OCI-LY3 (cell line): Measurements from ENCODE around the gene PDLIM1.

Experiments used
- H2AFZ ChIP-seq: fragments of 200-600, 300-600 bp; shearing (Covaris generic); 2 replicates; pipeline ENCODE4 v1.6.0; 2014; ENCODE audit warnings: antibody characterized with exemption, low read depth, low read length
- H3K27ac ChIP-seq: fragments of 200-600, 300-600 bp; sonication (generic); 2 replicates; pipeline ENCODE4 v1.5.1; 2014; ENCODE audit warnings: mild to moderate bottlenecking, low read length, moderate library complexity, mixed read lengths
- H3K27me3 ChIP-seq: fragments of 200-600, 300-600 bp; sonication (generic); 2 replicates; pipeline ENCODE4 v1.6.1; 2014; ENCODE audit warnings: low read depth, low read length, mixed read lengths
- H3K36me3 ChIP-seq: fragments of 200-600, 300-600 bp; sonication (generic); replicated peaks from 2 replicates; pipeline ENCODE3; 2014; ENCODE audit warnings: low read depth, low read length, mixed read lengths
- H3K4me1 ChIP-seq: fragments of 300-600, 200-600 bp; sonication (generic); 2 replicates; pipeline ENCODE4 v1.6.1; 2014; ENCODE audit warnings: low read length, mixed read lengths
- H3K4me2 ChIP-seq: fragments of 200-600, 300-600 bp; sonication (generic); 2 replicates; pipeline ENCODE4 v1.6.1; 2014; ENCODE audit warnings: low read length, mixed read lengths
- H3K4me3 ChIP-seq: fragments of 300-600, 200-600 bp; sonication (generic); 2 replicates; pipeline ENCODE4 v1.5.1; 2014; ENCODE audit warnings: antibody characterized with exemption, mild to moderate bottlenecking, low read length, moderate library complexity
- H3K79me2 ChIP-seq: fragments of 300-600, 200-600 bp; shearing (Covaris generic); 2 replicates; pipeline ENCODE4 v1.6.1; 2014; ENCODE audit warnings: mild to moderate bottlenecking, low read length, mixed read lengths
- H3K9ac ChIP-seq: fragments of 300-600, 200-600 bp; shearing (Covaris generic); 2 replicates; pipeline ENCODE4 v1.6.0; 2014; ENCODE audit warnings: mild to moderate bottlenecking, low read length, moderate library complexity
- H3K9me3 ChIP-seq: fragments of 200-600, 300-600 bp; shearing (Covaris generic); 2 replicates; pipeline ENCODE4 v1.6.1; 2014; ENCODE audit warnings: low read length, mixed read lengths; ENCODE audit not compliant: insufficient read depth
- H4K20me1 ChIP-seq: fragments of 200-600, 300-600 bp; sonication (generic); 2 replicates; pipeline ENCODE4 v1.6.1; 2016; ENCODE audit warnings: low read length, mixed read lengths; ENCODE audit not compliant: insufficient read depth
- EZH2phosphoT487 ChIP-seq: fragments of 200-600 bp; shearing (Covaris generic); IDR thresholded peaks from 2 replicates; pipeline ENCODE4 v1.6.1; 2018; ENCODE audit warnings: antibody characterized with exemption, mixed run types, low read depth
- TF ChIP-seq, protein P1 (sequence below): fragments of 200-600, 300-600 bp; sonication (generic); IDR thresholded peaks from 2 replicates; pipeline ENCODE4 v1.5.1; 2014; ENCODE audit warnings: antibody characterized with exemption, low read length, low read depth

The PDLIM1 gene

GRCh38 chr10:95257849-95258248 lies 33.0 kb downstream of the PDLIM1 start:
- H3K9me3 ChIP-seq = no peaks in the 10 kb centered on the region
- no peak overlapping the region for H3K9ac ChIP-seq
- H3K27ac ChIP-seq = no peak overlapping the region
- no peak overlapping the region for H2AFZ ChIP-seq
- H3K4me2 ChIP-seq = no peak overlapping the region
- H3K4me1 ChIP-seq = no peaks in the 10 kb centered on the region
- H3K36me3 ChIP-seq = no peaks in the 10 kb centered on the region
- no peak for TF ChIP-seq EZH2phosphoT487
- TF ChIP-seq, protein P1, sequence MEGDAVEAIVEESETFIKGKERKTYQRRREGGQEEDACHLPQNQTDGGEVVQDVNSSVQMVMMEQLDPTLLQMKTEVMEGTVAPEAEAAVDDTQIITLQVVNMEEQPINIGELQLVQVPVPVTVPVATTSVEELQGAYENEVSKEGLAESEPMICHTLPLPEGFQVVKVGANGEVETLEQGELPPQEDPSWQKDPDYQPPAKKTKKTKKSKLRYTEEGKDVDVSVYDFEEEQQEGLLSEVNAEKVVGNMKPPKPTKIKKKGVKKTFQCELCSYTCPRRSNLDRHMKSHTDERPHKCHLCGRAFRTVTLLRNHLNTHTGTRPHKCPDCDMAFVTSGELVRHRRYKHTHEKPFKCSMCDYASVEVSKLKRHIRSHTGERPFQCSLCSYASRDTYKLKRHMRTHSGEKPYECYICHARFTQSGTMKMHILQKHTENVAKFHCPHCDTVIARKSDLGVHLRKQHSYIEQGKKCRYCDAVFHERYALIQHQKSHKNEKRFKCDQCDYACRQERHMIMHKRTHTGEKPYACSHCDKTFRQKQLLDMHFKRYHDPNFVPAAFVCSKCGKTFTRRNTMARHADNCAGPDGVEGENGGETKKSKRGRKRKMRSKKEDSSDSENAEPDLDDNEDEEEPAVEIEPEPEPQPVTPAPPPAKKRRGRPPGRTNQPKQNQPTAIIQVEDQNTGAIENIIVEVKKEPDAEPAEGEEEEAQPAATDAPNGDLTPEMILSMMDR = no peak
- 0 out of 2 replicates have a peak, but pooled peaks cover 2% of the 10 kb centered on the region for H3K27me3 ChIP-seq
- no peaks in the 10 kb centered on the region for H3K79me2 ChIP-seq
- H3K4me3 ChIP-seq = no peak overlapping the region
- H4K20me1 ChIP-seq = no peaks in the 10 kb centered on the region

DNA sequence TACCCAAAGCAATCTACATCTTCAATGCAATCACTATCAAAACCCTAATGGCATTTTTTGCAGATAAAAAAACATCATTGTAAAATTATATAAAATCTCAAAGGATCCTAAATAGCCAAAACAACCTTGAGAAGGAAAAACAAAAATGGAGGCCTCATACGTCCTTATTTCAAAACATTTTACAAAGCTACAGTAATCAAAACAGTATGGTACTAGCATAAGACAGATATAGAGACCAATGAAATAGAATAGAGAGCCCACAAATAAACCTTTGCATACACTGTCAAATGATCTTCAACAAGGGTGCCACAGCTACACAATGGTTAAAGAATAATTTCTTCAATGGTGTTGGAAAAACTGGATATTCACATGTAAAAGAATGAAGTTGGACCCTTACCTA lies 34.5 kb downstream of the PDLIM1 start:
- Histone ChIP-seq H3K36me3 (no peaks in the 10 kb centered on the region), H3K4me3 (no peak overlapping the region), H2AFZ (no peak overlapping the region), H3K4me1 (no peaks in the 10 kb centered on the region), H3K27ac (no peak overlapping the region), H3K27me3 (0 out of 2 replicates have a peak, but pooled peaks cover 3% of the 10 kb centered on the region), H4K20me1 (no peaks in the 10 kb centered on the region), H3K9me3 (no peaks in the 10 kb centered on the region), H3K4me2 (no peak overlapping the region), H3K79me2 (no peaks in the 10 kb centered on the region), H3K9ac (no peak overlapping the region)
- TF ChIP-seq, protein P1 = no peak
- no peak for TF ChIP-seq EZH2phosphoT487

- H3K9me3 ChIP-seq = no peaks in the 10 kb centered on the region
- H3K4me1 ChIP-seq = no peaks in the 10 kb centered on the region
- no peak overlapping the region for H3K9ac ChIP-seq
- no peak overlapping the region for H3K27ac ChIP-seq
- H3K4me2 ChIP-seq = no peak overlapping the region
- H2AFZ ChIP-seq = no peak overlapping the region
- no peaks in the 10 kb centered on the region for H3K36me3 ChIP-seq
- TF ChIP-seq, protein P1 = no peak
- TF ChIP-seq EZH2phosphoT487 = no peak
- 0 out of 2 replicates have a peak, but pooled peaks cover 3% of the 10 kb centered on the region for H3K27me3 ChIP-seq
- H4K20me1 ChIP-seq = no peaks in the 10 kb centered on the region
- no peaks in the 10 kb centered on the region for H3K79me2 ChIP-seq
- H3K4me3 ChIP-seq = no peak overlapping the region
Observed at GRCh38 chr10:95254629-95255028, 36.2 kb downstream of the PDLIM1 start.

- no peak overlapping the region for H3K27ac ChIP-seq
- H3K4me1 ChIP-seq = no peaks in the 10 kb centered on the region
- H3K9ac ChIP-seq = no peak overlapping the region
- 0 out of 2 replicates have a peak, but pooled peaks cover 3% of the 10 kb centered on the region for H3K27me3 ChIP-seq
- H2AFZ ChIP-seq = no peak overlapping the region
- H3K79me2 ChIP-seq = no peaks in the 10 kb centered on the region
- no peak overlapping the region for H3K4me2 ChIP-seq
- H3K4me3 ChIP-seq = no peak overlapping the region
- no peaks in the 10 kb centered on the region for H4K20me1 ChIP-seq
- TF ChIP-seq, protein P1 = no peak
- TF ChIP-seq EZH2phosphoT487 = no peak
- no peaks in the 10 kb centered on the region for H3K9me3 ChIP-seq
- H3K36me3 ChIP-seq = no peaks in the 10 kb centered on the region
Observed at GRCh38 chr10:95253686-95254085, 37.1 kb downstream of the PDLIM1 start.
